GM18868 (cell line): ENCODE data around the gene KLHL24.
A peak's percentile ranks its signal among the peaks of the same experiment; 100 is the strongest.
"Not testable (repeated sequence)": the region's sequence is repeated elsewhere in the genome, so short reads cannot be mapped to it uniquely, and the experiment has no call there.

Source experiments
- ATAC-seq: cut with Tn5 transposase; IDR thresholded peaks from one replicate; pipeline ENCODE4 v1.9.1; 2021; ENCODE audit warnings: mild to moderate bottlenecking, moderate library complexity; ENCODE audit not compliant: unreplicated experiment

The KLHL24 gene

GRCh38 chr3:183635431-183636220 lies at the start of gene KLHL24:
TSS of gene KLHL24 (plus strand) at chr3:183635623. CDS start at chr3:183650357, 14,734 bp downstream.
- peak; percentile 87 for ATAC-seq

GRCh38 chr3:183586477-183586876 lies 48.9 kb upstream of the KLHL24 start:
- no peak for ATAC-seq

- no peak for ATAC-seq
Measured at GRCh38 chr3:183587336-183587735, 48.1 kb upstream of the KLHL24 start.

GRCh38 chr3:183590442-183590841 lies 45.0 kb upstream of the KLHL24 start:
- no peak for ATAC-seq

- peak; percentile 94 for ATAC-seq
Measured at GRCh38 chr3:183591881-183592521, 43.4 kb upstream of the KLHL24 start.

GRCh38 chr3:183592821-183593220 lies 42.6 kb upstream of the KLHL24 start:
- ATAC-seq, result no peak

GRCh38 chr3:183594636-183595035 lies 40.8 kb upstream of the KLHL24 start:
- ATAC-seq, result no peak

- ATAC-seq, result no peak
Measured at GRCh38 chr3:183597959-183598358, 37.5 kb upstream of the KLHL24 start.

- ATAC-seq, result not testable (repeated sequence)
Measured at GRCh38 chr3:183611326-183611725, 24.1 kb upstream of the KLHL24 start.

GRCh38 chr3:183613366-183614285 lies 21.8 kb upstream of the KLHL24 start:
- no peak for ATAC-seq

GRCh38 chr3:183618542-183618941 lies 16.9 kb upstream of the KLHL24 start:
- ATAC-seq, result no peak

GRCh38 chr3:183619010-183619409 lies 16.4 kb upstream of the KLHL24 start:
- no peak for ATAC-seq

GRCh38 chr3:183619624-183620251 lies 15.7 kb upstream of the KLHL24 start:
- no peak for ATAC-seq

- ATAC-seq, result no peak
Measured at GRCh38 chr3:183620252-183620628, 15.2 kb upstream of the KLHL24 start.

GRCh38 chr3:183622473-183622872 lies 12.9 kb upstream of the KLHL24 start:
- ATAC-seq, result not testable (repeated sequence)

GRCh38 chr3:183626877-183627594 lies 8.4 kb upstream of the KLHL24 start:
- ATAC-seq, result no peak

- no peak for ATAC-seq
Measured at GRCh38 chr3:183629546-183630301, 5.7 kb upstream of the KLHL24 start.

- no peak for ATAC-seq
Measured at GRCh38 chr3:183631715-183632114, 3.7 kb upstream of the KLHL24 start.

GRCh38 chr3:183632725-183633124 lies 2.7 kb upstream of the KLHL24 start:
- not testable (repeated sequence) for ATAC-seq
